HG03460 (cell line): ENCODE measurements around the gene DPH5.

Experiments
- ATAC-seq: cut with Tn5 transposase; IDR thresholded peaks from one replicate; pipeline ENCODE4 v1.9.1; 2021; ENCODE audit not compliant: unreplicated experiment

DPH5 gene

DNA sequence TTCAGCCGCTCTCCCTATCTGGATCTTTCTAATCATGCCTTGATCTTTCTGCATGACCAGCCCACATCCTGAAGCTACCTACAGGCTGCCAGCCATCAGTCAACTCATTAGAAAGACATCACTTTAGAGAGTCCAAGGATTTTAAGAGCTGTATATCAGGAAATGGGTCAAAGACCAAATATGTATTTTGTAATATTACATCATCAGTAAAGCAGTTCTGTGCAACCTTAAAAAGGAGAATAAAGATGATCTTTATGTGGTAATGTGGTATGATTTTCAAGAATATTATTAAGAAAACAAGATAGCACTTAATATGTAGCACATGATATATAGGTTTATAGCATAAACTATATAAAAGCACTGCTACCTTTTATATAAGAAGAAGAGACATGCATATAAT lies 82.1 kb downstream of the DPH5 start:
- no peak for ATAC-seq

- no peak for ATAC-seq
Measured at GRCh38 chr1:100942304-100943046, 83.1 kb downstream of the DPH5 start.

DNA sequence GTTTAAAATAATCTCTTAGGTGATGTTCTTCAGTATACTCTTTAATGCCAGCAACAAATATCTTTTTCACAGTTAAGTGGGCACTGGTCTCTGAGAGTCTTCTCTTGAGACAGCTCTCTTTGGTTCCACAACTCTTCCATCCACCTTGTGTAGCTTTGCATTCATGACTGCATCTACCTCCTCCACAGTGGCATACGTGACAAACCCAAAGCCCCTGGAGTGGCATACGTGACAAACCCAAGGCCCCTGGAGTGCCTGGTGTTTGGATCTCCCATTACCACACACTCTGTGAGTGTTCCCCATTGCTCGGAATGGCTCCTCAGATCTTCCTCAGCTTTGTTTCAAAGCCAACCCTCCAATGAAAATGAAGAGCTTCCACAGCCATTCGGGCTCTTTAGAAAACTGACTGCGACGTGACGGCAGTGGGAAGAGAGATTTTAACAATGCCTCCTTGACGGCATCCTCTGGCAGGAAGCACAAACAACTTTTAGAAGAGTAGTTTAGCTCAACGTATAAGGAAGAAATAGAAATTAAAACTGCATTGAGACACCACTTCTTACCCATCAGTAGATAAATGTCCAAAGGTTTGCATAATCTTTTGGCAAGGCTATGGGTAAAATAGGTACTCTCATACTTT lies 83.9 kb downstream of the DPH5 start:
- no peak for ATAC-seq

DNA sequence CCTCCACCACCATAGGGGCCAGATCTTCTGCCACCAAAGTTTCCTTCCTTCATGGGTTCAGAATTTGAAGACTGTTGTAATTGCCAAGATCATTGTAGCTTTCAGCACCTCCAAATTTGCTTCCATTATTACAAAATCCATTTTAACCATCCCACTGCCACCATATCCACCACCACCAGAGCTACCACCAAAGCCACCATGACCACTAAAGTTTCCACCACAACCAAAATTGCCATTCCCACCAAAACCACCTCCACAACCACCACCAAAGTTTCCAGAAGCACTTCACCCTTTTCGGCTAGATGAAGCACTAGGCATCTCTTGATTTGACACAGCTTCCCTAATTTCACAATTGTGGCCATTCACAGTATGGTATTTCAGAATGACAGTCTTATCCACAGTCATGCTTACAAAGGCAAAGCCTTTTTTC lies 84.5 kb downstream of the DPH5 start:
- ATAC-seq: no peak
